HG03432 (cell line): ENCODE measurements around the gene ETV6.
"Not testable (repeated sequence)": the region's sequence is repeated elsewhere in the genome, so short reads cannot be mapped to it uniquely, and the experiment has no call there.

Source experiments
- ATAC-seq: cut with Tn5 transposase; IDR thresholded peaks from one replicate; pipeline ENCODE4 v1.9.1; 2021; ENCODE audit warnings: mild to moderate bottlenecking, moderate library complexity; ENCODE audit not compliant: unreplicated experiment

Gene ETV6

DNA sequence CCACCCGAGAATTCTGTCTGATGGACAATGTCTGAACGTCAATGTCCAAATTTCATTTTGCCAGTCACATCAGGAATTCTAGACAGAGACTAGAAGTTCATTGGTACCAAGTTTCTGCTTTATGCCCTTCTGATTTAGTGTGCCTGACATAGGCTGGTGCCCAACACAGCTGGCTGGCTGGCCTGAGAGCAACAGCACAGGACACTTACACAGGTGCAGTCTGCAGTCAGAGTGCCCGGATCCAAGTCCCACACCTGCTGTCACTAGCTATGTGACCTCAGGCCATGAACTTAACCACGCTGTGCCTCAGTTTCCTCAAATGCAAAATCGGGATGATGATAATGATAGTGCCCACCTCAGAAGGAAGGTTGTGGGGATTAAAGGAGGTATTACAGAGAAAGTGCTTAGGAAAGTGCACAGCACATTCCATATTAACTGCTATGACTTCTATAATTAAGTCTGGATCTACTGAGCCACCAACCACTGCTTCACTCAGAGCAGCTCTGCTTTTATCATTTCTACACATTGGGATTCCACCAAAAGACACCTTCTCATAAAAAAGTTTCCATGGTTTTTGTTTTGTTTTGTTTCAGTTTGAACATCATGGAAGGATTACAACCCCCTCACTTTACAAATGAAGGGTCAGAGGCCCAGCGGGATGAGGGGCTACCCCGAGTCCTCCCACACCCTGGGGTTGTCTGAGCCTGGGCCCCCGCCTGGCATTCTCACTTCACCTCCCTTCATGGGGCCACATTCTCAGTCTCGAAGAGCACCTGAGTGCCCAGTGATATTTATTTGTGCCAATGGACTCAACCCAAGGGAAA, 252.4 kb downstream of the ETV6 start:
- peak; percentile 46 for ATAC-seq

DNA sequence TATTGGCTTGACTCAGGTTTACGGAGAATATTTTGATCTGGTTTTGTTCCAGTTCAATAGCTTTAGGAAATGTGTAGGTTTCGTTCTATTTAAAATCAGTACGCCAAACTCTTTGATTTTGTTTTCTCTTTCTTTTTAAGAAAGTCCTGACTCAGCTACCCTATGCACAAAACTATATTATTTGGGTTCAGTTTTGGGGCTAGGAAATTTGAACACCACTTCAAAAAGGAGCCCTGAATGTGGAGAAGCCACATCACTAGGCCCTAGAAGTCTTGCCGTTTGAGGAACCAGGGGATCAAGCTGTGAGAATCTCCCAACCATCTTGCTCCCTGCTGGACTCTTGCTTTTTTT, 253.0 kb downstream of the ETV6 start:
- ATAC-seq: peak; percentile 30

DNA sequence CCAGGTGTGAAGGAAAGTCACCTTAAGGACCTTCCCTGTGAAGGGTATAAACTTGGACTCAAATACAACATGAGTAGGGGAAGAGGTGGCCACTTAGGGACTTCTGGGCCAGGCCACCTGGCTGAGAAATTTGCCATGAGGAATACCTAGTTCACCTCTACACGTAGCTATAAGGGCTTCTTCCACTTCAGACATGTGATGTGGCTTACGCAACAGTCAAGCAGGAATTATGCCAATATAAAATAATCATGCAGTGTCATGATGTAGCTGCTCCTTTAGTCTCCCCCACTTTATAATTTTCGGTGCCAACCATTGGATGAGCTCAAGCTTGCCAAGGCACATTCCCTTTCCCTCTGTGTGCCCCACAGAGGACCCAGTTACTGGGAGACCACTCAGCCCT, 254.7 kb downstream of the ETV6 start:
- ATAC-seq: no peak

DNA sequence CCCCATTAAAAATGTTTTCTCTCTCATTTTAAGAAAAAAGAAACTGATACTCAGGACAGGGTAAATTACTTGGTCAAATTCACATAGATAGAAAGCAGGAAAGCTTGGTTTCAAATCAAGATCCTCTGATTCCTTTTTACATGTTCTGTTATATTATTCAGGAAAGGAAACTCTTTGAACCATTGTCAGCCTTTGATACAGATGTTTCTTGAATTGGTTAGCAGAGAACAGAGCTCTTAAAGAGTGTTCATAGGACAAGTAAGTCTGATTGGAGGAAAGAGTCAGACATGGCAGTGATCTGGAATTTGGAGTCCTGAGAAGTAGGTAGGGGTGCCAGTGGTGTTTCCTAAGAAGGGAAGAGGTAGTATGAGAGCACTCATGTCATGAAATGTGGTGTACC, 256.1 kb downstream of the ETV6 start:
- ATAC-seq: no peak

DNA sequence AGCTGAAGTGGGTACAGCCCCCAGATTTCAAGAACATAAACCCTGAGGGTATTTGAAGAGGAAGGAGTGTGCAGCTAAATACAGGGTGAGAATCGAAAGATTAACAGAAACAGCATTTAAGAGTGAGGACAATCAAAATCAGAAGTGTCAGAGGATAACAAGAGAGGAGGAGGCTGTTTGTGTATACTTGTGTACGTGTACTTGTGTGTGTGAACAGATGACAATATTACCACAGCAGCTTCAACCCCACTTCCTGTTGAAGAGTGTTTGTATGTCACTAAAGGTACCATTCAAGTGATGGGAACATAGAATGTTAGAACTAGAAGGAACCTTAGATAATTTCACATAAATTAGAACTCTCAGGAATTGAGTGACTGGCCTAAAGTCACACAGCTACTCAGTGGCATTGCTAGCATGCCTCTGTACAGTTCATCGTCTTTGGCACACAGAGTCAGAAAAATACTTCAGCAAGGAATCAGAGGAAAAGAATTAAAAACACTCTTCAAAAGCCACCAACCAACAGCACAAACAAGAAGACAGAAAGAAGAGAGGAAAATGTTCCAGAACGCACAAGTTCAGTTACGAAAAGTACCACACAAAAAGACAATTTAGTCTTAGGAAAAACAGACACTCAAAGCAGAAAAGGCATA, 256.9 kb downstream of the ETV6 start:
- ATAC-seq: no peak

DNA sequence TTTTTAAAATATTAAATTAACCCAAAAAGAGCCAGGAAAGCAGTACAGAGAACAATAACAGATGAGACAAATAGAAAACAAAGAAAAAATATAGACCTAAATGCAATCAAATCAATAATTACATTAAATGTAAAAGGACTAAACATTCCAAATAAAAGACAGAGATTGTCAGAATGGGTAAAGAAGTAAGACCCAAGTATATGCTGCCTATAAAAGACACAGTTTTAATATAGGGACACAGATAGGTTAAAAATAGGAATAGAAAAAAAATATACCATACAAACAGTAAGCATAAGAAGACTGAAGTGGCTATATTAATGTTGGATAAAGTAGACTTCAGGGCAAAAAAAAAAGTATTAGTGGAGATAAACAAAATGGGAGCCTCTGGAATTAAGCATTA, 258.2 kb downstream of the ETV6 start:
- no peak for ATAC-seq

DNA sequence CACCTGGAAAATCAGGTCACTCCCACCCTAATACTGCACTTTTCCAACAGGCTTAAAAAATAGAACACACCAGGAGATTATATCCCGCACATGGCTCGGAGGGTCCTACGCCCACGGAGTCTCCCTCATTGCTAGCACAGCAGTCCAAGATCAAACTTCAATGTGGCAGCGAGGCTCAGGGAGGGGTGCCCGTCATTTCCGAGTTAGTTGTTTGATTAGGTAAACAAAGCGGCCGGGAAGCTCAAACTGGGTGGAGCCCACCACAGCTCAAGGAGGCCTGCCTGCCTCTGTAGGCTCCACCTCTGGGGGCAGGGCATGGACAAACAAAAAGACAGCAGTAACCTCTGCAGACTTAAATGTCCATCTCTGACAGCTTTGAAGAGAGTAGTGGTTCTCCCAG, 259.9 kb downstream of the ETV6 start:
- ATAC-seq: not testable (repeated sequence)

DNA sequence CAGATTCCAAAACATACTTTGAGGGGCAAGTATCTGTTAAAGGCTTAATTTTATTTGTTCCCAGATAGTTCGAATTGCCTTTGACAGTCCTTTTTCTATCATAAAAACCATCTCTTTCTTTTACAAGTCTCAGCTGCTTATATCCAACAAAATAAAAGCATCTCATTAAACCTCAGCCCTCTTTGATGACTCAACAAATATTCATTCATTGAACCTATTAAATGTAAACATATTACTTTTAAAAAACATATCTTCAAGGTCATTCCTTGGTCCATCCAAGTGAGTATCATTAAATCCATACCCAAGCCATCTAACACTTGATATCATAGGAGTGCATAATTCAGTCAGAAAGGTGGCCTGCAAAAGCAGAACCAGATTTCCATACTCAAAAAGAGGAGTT, 266.6 kb downstream of the ETV6 start:
- ATAC-seq: no peak

DNA sequence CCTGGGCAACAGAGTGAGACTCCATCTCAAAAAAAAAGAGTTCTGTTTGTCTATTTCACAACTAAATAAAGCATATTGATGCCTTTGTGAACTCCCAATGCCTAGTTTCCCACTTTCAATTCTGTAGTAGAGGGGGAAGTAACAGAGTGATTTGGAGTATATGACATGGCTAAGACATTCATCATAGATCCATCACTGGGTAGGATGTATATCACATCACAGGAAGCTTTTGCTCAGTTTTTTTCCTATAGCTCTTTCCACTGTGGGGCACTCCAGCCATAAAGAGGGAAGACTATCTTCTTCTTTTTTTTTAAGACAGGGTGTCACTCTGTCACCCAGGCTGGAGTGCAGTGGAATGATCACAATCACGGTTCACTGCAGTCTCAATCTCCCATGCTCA, 267.3 kb downstream of the ETV6 start:
- ATAC-seq: no peak

DNA sequence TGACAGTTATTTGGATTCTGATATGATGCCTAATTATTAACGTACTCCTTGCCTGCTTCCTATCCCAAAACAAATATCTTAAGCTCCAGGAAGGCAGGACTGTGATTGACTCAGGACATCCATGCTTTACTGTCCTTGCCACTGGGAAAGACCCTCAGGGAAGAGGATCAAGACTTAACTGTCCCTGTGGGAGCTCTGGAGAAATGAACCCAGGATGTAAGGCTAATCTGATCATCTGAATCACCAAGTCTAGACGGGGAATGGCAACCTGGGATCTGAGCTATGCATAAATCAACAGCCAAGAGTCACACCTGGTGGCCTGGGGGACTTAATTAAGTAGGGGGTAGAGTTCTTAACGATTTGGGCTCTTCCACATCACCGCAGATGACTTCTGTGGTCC, 268.0 kb downstream of the ETV6 start:
- ATAC-seq: no peak

DNA sequence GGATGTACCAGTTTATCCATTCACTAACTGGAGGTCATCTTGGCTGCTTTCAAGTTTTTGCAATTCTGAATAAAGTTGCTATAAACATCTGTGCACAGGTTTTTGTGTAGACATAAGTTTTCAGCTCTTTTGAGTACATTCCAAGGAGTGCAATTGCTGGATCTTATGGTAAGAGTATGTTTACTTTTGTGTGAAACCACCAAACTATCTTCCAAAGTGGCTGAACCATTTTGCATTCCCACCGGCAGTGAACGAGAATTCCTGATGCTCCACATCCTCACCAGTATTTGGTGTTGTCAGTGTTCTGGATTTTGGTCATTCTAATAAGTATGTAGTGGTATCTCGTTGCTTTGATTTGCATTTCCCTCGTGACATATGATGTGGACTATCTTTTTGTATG, 270.8 kb downstream of the ETV6 start:
- no peak for ATAC-seq

DNA sequence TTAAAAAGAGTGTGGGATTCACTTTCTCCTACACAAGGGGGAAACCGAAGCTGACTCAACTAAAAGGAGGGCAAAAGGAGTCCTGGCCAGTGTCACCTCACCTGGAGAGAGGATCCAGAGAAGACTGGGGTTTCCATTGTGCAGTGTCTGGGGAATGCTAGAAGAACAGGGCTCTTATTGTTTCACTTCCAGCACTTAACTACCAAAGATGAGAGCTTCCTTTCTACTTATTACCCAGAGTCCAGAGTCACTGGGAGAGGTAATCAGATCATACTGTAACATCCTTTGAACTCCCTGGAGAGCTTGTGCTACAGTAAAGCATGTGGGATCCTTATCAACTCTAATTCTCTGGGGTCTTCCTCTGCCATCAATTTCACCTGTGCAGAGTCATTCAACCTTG, 272.9 kb downstream of the ETV6 start:
- ATAC-seq: no peak

DNA sequence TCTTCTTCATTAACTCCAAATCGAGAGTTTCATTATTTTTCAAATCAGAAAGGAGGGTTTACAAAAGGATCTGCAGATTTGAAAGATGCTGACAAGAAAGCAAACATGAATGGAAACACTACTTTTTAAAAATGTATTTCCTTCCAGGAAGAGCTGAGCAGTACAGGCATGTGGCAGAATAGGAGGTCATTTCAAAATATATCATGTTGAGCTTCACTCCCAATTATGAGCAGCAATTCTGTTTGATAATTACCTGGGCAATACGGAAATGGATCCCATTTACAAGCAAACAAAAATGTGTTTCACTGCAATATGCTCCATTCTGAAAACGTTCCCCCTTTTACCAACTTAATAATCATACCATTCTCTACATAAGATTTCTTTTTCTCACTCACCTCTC, 273.6 kb downstream of the ETV6 start:
- ATAC-seq: no peak

DNA sequence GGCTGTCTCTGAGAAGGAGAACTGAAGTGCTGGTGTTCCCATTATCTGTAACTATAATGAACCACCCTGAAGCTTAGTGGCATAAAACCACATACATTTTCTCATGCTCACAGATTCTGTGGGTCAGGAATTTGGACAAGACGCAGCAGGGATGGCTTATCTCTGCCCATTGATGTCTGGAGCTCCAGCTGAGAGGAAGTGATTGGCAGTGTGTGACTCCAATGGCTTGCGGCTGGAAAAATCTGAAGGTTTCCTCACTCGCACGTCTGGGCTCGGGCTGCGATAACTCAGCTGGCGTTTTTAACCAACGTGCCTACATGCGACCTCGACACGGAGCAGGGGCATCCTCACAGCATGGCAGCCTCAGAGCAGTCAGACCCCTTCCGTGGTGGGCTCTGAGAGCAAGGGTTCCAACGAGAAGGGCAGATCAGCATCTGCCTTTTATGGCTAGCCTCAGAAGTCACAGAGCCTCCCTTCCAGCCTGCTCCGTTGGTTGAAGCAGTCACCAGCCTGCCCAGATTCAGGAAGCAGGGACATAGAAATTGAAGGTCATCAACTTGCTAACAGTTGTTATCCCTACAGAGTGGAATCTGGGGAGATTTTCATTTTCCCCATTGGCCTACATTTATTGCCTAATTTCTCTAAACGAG, 277.9 kb downstream of the ETV6 start:
- no peak for ATAC-seq

DNA sequence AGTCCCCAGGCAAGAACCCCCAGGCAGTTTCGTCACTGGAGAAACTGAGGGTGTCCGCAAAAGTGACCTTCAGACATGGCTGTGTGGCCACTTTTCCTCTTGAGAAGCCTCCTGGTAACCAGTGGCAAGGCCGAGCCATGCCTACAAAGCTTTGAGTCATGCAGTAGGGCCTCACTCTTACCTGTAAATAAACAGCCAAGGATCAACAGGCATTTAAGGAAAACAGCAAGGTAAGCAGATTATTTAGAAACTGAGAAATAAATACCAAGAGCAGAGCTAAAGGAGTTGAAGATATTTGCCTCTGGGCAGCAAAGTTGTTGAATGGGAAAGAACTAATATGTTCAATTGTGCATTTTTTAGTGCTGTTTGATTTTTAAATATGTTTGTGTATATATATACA, 280.2 kb downstream of the ETV6 start:
- no peak for ATAC-seq

DNA sequence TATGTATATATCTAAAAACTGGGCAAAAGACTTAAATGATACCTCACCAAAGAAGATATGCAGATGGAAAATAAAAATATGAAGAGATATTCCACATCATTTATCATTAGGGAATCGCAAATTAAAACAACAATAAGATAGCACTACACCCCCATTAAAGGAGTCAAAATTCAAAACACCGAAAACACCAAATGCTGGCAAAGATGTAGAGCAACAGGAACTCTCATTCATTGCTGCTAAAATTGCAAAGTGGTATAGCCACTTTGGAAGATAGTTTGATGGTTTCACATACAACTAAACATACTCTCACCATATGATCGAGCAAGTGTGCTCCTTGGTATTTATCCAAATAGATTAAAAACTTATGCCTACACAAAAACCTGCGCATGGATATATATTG, 289.7 kb downstream of the ETV6 start:
- no peak for ATAC-seq

DNA sequence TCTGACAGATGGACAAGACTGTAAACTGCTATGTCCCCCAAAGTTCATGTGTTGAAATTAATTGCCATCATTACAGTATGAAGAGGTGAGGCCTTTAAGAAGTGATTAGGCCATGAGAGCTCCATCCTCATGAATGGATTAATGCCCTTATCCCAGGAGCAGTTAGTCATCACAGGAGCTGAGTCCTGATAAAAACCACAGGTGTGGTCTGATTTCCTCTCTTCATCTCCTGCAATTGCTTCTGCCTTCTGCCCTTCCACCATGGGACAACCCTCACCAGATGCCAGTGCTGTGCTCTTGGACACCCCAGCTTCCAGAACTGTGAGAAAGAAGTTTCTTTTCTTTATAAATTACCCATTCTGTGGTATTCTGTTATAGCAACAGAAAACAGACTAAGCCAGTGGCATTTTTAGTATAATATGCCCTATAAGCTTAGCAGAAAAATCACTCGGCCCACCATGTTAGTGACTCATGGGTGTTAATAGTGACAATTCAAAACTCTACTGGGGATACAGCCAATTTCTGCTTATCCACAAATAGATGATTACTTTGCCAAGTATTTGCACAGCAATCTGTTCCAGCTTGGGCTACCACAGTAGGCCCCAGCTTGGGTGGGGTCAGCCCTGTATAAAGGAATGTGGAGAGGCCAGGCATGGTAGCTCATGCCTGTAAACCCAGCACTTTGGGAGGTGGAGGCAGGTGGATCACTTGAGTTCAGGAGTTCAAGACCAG, 292.3 kb downstream of the ETV6 start:
- ATAC-seq: no peak

DNA sequence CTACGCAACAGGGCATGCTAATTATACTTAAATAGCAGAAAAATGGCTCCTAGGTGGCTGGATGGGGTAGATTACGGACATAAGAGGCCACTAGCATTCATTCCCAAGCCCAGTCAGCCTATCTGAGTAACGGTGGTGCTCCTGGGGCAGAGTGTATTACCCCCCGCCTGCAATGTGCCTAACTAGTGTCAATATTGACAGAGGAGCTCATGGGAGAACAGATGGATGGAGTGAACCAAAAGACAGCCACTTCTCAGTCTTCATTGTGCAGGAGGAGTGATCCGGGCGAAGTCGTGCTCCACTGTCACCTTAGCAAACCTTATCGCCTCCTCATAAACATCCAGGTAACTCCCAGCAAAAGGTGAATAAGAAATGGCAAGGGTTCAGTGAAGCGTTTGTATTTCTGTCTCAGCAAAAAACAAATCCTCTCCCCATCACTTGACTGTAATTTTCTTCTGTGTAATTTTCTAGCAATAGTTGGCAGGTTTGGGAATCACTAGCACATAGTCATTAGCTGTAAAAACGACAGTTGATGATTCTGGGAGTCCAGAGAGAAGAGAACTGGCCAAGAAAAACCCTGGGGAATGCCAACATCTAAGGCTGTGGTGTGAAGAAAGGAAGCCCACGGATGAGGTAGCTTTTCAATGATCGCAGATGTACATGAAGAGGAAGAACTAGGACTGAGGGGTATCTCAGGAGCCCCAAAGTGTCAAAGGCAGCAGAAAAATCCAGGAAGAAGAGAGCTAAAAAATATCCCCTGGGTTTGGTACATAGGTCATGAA, 294.6 kb downstream of the ETV6 start:
- no peak for ATAC-seq
